ENCODE results near the gene LRRC43. TPM values are rescaled to one million over a fixed set of nuclear protein-coding genes. Genes with fewer than 3 reads are reported as not detected.

LRRC43 gene
- polyA plus RNA-seq, 2 of the 4 experiments (the other 2 are of a cell fraction): 0.09 to 0.14 TPM

DNA sequence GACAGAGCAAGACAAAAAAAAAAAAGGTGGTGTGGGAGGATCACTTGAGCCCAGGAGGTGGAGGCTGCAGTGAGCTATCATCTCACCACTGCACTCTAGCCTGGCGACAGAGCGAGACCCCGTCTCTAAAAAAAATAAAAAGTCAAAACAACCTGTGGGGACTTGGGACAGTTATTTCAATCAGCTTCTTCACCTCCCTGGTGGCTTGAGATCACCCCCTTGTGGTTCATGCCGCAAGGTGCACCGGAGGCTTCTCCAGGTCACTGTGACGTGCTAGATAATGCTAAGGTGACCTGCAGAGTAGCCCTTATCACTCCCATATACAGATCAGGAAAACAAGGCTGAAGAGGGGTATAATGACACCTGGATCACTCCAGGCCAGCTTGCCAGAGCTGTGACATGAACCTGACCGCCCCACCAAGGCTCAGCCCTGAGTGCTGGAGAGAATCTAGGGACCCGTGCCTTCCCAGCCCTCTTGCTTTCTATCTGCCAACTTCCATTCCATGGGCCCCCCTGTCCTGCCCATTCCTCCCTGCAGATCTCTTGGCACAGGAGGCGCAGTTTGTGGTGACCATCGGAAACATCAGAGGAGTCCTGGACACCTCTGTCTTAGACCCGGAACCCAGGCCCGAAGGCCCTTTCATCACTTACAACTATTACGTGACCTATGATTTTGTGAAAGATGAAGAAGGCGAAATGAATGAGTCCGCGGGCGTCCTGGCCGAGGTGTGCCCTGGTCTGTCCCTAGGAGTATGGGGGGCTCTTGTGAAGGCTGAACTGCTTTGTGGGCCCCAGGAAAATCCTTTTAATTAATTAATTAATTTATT is 8.1 kb downstream of the LRRC43 start:
- ChIA-PET POLR2A (interaction anchor here (0.7 kb wide), 1 partner anchor 113 kb away, joined by 3 read pairs; no protein-coding TSS in a partner anchor), CTCF (interaction anchor here (0.6 to 10.5 kb wide), 46 partner anchors 8 to 1968 kb away, joined by 3 to 117 read pairs (median 4); partner anchors contain the start of gene IL31)
- no peak for TF ChIP-seq PBX3 (IDR thresholded peaks at IDR 0.05)
- no peak for TF ChIP-seq BCL3 (IDR thresholded peaks at IDR 0.05)
- TF ChIP-seq, protein P1, sequence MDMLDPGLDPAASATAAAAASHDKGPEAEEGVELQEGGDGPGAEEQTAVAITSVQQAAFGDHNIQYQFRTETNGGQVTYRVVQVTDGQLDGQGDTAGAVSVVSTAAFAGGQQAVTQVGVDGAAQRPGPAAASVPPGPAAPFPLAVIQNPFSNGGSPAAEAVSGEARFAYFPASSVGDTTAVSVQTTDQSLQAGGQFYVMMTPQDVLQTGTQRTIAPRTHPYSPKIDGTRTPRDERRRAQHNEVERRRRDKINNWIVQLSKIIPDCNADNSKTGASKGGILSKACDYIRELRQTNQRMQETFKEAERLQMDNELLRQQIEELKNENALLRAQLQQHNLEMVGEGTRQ (IDR thresholded peaks at IDR 0.05): no peak
- peak; percentile 75 for TF ChIP-seq SMC3 (IDR thresholded peaks at IDR 0.05)
- TF ChIP-seq JUN (IDR thresholded peaks at IDR 0.05): no peak
- no peak for TF ChIP-seq NFE2L2 (conservative IDR thresholded peaks at IDR 0.05; ENCODE audit: low read length)
- no peak for TF ChIP-seq NR3C1 (IDR thresholded peaks at IDR 0.05)
- peak; percentile 71 for TF ChIP-seq CTCF (IDR thresholded peaks at IDR 0.05)
- peak; percentile 80 to 92 for TF ChIP-seq RAD21 (conservative IDR thresholded peaks at IDR 0.05 in 1 of 2, IDR thresholded peaks at IDR 0.05 in 1 of 2)
- no peak for TF ChIP-seq KDM5A (IDR thresholded peaks at IDR 0.05)
- ATAC-seq: peak; percentile 95
- peak; percentile 46 for FAIRE-seq
- Histone ChIP-seq H3K4me3 (no peak overlapping the region), H3K4me2 (no peak overlapping the region), H3K27ac (no peak overlapping the region), H3K9me3 (0 out of 3 replicates have a peak, but pooled peaks cover 9% of the 10 kb centered on the region), H3K4me1 (no peaks in the 10 kb centered on the region)
- 51% methylated on average over 18 of the region's 18 CpGs for WGBS (ENCODE audit: missing lambda C conversion rate)
- DNase-seq (ENCODE audit: low read depth in 1 of 2, low spot score in 1 of 2): peak; percentile 79 to 93

DNA sequence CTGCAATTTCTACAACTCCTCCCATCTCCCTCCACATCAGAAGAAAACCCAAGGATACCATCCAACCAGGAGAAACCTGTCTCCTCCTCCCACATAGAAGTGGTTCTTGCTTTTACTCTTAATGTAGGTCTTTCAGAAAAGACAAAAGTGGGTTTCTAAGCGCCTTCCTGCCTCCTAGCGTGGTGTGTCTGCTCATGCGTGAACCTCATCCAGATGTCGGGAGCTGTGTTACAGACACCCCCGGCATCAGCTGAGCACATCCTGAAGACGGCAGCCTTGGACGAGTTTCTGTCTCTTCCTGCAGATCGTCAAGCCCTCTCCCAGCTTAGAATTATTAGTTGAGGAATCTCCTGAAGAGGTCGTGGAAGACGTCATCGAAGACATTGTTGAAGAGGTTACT is 9.5 kb downstream of the LRRC43 start:
- POLR2A ChIA-PET: no interaction called here
- no peak for ATAC-seq
- WGBS (ENCODE audit: missing lambda C conversion rate): 88% methylated on average over 11 of the region's 11 CpGs
- Histone ChIP-seq H3K4me2 (no peak overlapping the region), H3K9me3 (0 out of 3 replicates have a peak, but pooled peaks cover 9% of the 10 kb centered on the region), H3K4me1 (no peaks in the 10 kb centered on the region), H3K27ac (no peak overlapping the region), H3K4me3 (no peak overlapping the region)
- no peak for TF ChIP-seq CBX8 (IDR thresholded peaks at IDR 0.05)
- TF ChIP-seq CTCF (IDR thresholded peaks at IDR 0.05): no peak
- CTCF ChIA-PET: interaction anchor here (1.8 to 10.5 kb wide), 4 partner anchors 9 to 138 kb away, joined by 5 to 117 read pairs (median 28); no protein-coding TSS in a partner anchor
- FAIRE-seq: no peak
- no peak for DNase-seq (ENCODE audit: low read depth in 1 of 2, low spot score in 1 of 2)

DNA sequence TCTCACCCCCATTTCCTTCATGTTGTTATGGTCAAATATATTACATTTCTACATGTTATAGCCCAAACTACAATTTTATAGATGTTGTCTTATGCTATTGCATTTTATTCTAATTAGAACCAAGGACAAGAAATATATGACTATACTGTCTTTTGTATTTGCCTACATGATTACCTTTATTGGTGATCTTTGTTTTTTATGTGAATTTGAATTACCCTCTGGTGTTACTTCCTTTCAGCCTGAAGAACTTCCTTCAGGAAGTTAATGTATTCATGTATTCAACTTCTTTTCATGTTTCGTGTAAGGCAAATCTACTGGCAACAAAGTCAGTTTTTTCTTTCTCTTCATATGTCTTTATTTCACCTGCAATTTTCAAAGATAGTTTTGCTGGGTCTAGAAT is 11.9 kb downstream of the LRRC43 start:
- H3K4me3 ChIP-seq: no peak overlapping the region
- H3K27ac ChIP-seq: no peak overlapping the region
- DNase-seq (ENCODE audit: low read depth in 1 of 2, low spot score in 1 of 2) (no peak), ATAC-seq (no peak), FAIRE-seq (no peak)
- ChIA-PET CTCF (interaction anchor here (1.3 to 10.5 kb wide), 4 partner anchors 66 to 141 kb away, joined by 3 to 117 read pairs (median 6); no protein-coding TSS in a partner anchor), POLR2A (no interaction called here)
- no peak overlapping the region for H3K4me2 ChIP-seq
- TF ChIP-seq HOXB5 (CRISPR knock-in tag; IDR thresholded peaks at IDR 0.05): no peak
- no peak for TF ChIP-seq POLR2AphosphoS2 (conservative IDR thresholded peaks at IDR 0.05; ENCODE audit: low read length)
- TF ChIP-seq HMGXB4 (CRISPR knock-in tag; IDR thresholded peaks at IDR 0.05; ENCODE audit: borderline replicate concordance): no peak
- TF ChIP-seq HDAC2 (IDR thresholded peaks at IDR 0.05): no peak
- no peak for TF ChIP-seq NFE2L2 (conservative IDR thresholded peaks at IDR 0.05; ENCODE audit: low read length)
- peaks cover 5% of the 10 kb centered on the region; the same call in 1 of the 3 replicates for H3K4me1 ChIP-seq
- WGBS (ENCODE audit: missing lambda C conversion rate): 26% methylated on average over 1 of the region's 1 CpG
- 0 out of 3 replicates have a peak, but pooled peaks cover 9% of the 10 kb centered on the region for H3K9me3 ChIP-seq
